BLaER1 treated with 17β-estradiol and CSF1 and Interleukin-3, amounts not matched to agents 10 nM and 100 nM (cell line): ENCODE results near the gene NAA50.

Experiments used
- H3K27ac ChIP-seq, 11 experiments: shearing (Covaris generic); formaldehyde crosslinking; 2 replicates each; pipeline ENCODE4 v1.8.1; 2022
- H3K27me3 ChIP-seq, 11 experiments: shearing (Covaris generic); formaldehyde crosslinking; 2 replicates each; pipeline ENCODE4 v1.8.1; 2022
- H3K36me3 ChIP-seq, 11 experiments: shearing (Covaris generic); formaldehyde crosslinking; 2 replicates each; pipeline ENCODE4 v1.8.1; 2022
- H3K4me1 ChIP-seq, 10 experiments: shearing (Covaris generic); formaldehyde crosslinking; 2 replicates each; pipeline ENCODE4 v1.8.1; 2022
- H3K4me2 ChIP-seq, 11 experiments: shearing (Covaris generic); formaldehyde crosslinking; 2 replicates each; pipeline ENCODE4 v1.8.1; 2022
- H3K4me3 ChIP-seq, 10 experiments: shearing (Covaris generic); formaldehyde crosslinking; 2 replicates each; pipeline ENCODE4 v1.8.1; 2022
- H3K9ac ChIP-seq, 11 experiments: shearing (Covaris generic); formaldehyde crosslinking; 2 replicates each; pipeline ENCODE4 v1.8.1; 2022
- H3K9me3 ChIP-seq, 11 experiments: shearing (Covaris generic); formaldehyde crosslinking; replicated peaks in 1 of 11; 2 replicates each; pipeline ENCODE4 v1.8.1; 2022
- H4K20me1 ChIP-seq, 11 experiments: shearing (Covaris generic); formaldehyde crosslinking; 2 replicates each; pipeline ENCODE4 v1.8.1; 2022
- Cebpa-rat ChIP-seq, 11 experiments: shearing (Covaris generic); IDR thresholded peaks; 2 replicates each; pipeline ENCODE4 v1.8.1; 2022

The NAA50 gene

GRCh38 chr3:113728661-113729060 is 17.4 kb downstream of the NAA50 start:
- H4K20me1 ChIP-seq, result peaks cover 60 to 100% (median 91%) of the 10 kb centered on the region in 11 experiments; a peak in 21 of 22 replicates

GRCh38 chr3:113721636-113722035 is 24.4 kb downstream of the NAA50 start:
- H3K9ac ChIP-seq, result peak overlapping the region in 2 of 11 experiments; percentile 0 to 33; a peak in 3 of 22 replicates
- peaks cover 4 to 54% (median 36%) of the 10 kb centered on the region in 11 experiments; a peak in 19 of 22 replicates for H4K20me1 ChIP-seq
- H3K27me3 ChIP-seq, result no peaks in the 10 kb centered on the region
- peak overlapping the region in 6 of 11 experiments; percentile 4 to 51 (median 42); a peak in 10 of 22 replicates for H3K4me2 ChIP-seq
- peaks cover 61 to 100% (median 92%) of the 10 kb centered on the region in 11 experiments for H3K36me3 ChIP-seq
- H3K4me3 ChIP-seq, result no peak overlapping the region
- H3K4me1 ChIP-seq, result peaks cover 0 to 23% (median 14%) of the 10 kb centered on the region in 10 experiments; a peak in 12 of 20 replicates
- TF ChIP-seq Cebpa-rat (IDR thresholded peaks at IDR 0.05), result no peak
- H3K27ac ChIP-seq, result peak overlapping the region in 8 of 11 experiments; percentile 27 to 71 (median 51); a peak in 14 of 22 replicates
- H3K9me3 ChIP-seq, result no peaks in the 10 kb centered on the region

More at GRCh38 chr3:113728661-113729060, 17.4 kb downstream of the NAA50 start:
- no peak overlapping the region for H3K27ac ChIP-seq
- H3K4me1 ChIP-seq, result no peaks in the 10 kb centered on the region
- H3K4me2 ChIP-seq, result no peak overlapping the region
- no peaks in the 10 kb centered on the region for H3K27me3 ChIP-seq
- no peaks in the 10 kb centered on the region for H3K9me3 ChIP-seq
- no peak overlapping the region for H3K9ac ChIP-seq
- no peak overlapping the region for H3K4me3 ChIP-seq
- no peak for TF ChIP-seq Cebpa-rat (IDR thresholded peaks at IDR 0.05)
- H3K36me3 ChIP-seq, result peaks cover 23 to 96% (median 72%) of the 10 kb centered on the region in 11 experiments; a peak in 21 of 22 replicates

- Histone ChIP-seq H3K27ac (no peak overlapping the region), H3K4me2 (no peak overlapping the region), H4K20me1 (peaks cover 4 to 35% (median 18%) of the 10 kb centered on the region in 11 experiments; a peak in 16 of 22 replicates), H3K4me1 (peaks cover 0 to 23% (median 14%) of the 10 kb centered on the region in 10 experiments; a peak in 12 of 20 replicates), H3K36me3 (peaks cover 60 to 99% (median 92%) of the 10 kb centered on the region in 11 experiments), H3K4me3 (no peak overlapping the region), H3K9ac (no peak overlapping the region), H3K27me3 (no peaks in the 10 kb centered on the region), H3K9me3 (no peaks in the 10 kb centered on the region)
- TF ChIP-seq Cebpa-rat (IDR thresholded peaks at IDR 0.05), result no peak
These were observed 26.3 kb downstream of the NAA50 start for GRCh38 chr3:113719758-113720157.

- no peak overlapping the region for H3K9ac ChIP-seq
- H3K4me2 ChIP-seq, result no peak overlapping the region
- H3K36me3 ChIP-seq, result peaks cover 56 to 94% (median 88%) of the 10 kb centered on the region in 11 experiments
- TF ChIP-seq Cebpa-rat (IDR thresholded peaks at IDR 0.05), result no peak
- peaks cover 0 to 23% (median 14%) of the 10 kb centered on the region in 10 experiments; a peak in 12 of 20 replicates for H3K4me1 ChIP-seq
- no peak overlapping the region for H3K4me3 ChIP-seq
- no peaks in the 10 kb centered on the region for H3K9me3 ChIP-seq
- no peaks in the 10 kb centered on the region for H3K27me3 ChIP-seq
- peaks cover 0 to 31% (median 14%) of the 10 kb centered on the region in 11 experiments; a peak in 13 of 22 replicates for H4K20me1 ChIP-seq
- no peak overlapping the region for H3K27ac ChIP-seq
These were observed 26.8 kb downstream of the NAA50 start for GRCh38 chr3:113719294-113719693.

- Histone ChIP-seq H3K36me3 (peaks cover 43 to 80% (median 73%) of the 10 kb centered on the region in 11 experiments), H4K20me1 (peaks cover 0 to 16% (median 5%) of the 10 kb centered on the region in 11 experiments; a peak in 8 of 22 replicates), H3K9me3 (no peaks in the 10 kb centered on the region), H3K4me3 (no peak overlapping the region), H3K27ac (no peak overlapping the region), H3K4me2 (no peak overlapping the region), H3K27me3 (no peaks in the 10 kb centered on the region), H3K9ac (no peak overlapping the region), H3K4me1 (peaks cover 0 to 20% (median 14%) of the 10 kb centered on the region in 10 experiments; a peak in 12 of 20 replicates)
- TF ChIP-seq Cebpa-rat (IDR thresholded peaks at IDR 0.05), result no peak
These were observed 28.2 kb downstream of the NAA50 start for GRCh38 chr3:113717818-113718217.

GRCh38 chr3:113717308-113717707 is 28.7 kb downstream of the NAA50 start:
- no peak overlapping the region for H3K9ac ChIP-seq
- no peak overlapping the region for H3K27ac ChIP-seq
- H3K4me2 ChIP-seq, result no peak overlapping the region
- TF ChIP-seq Cebpa-rat (IDR thresholded peaks at IDR 0.05), result no peak
- peaks cover 0 to 16% (median under 1%) of the 10 kb centered on the region in 11 experiments; a peak in 7 of 22 replicates for H4K20me1 ChIP-seq
- no peaks in the 10 kb centered on the region for H3K9me3 ChIP-seq
- H3K36me3 ChIP-seq, result peaks cover 43 to 75% (median 68%) of the 10 kb centered on the region in 11 experiments
- no peaks in the 10 kb centered on the region for H3K27me3 ChIP-seq
- H3K4me1 ChIP-seq, result peaks cover 0 to 17% (median 12%) of the 10 kb centered on the region in 10 experiments; a peak in 12 of 20 replicates
- H3K4me3 ChIP-seq, result no peak overlapping the region

GRCh38 chr3:113714702-113715101 is 31.3 kb downstream of the NAA50 start:
- H3K27ac ChIP-seq, result no peak overlapping the region
- TF ChIP-seq Cebpa-rat (IDR thresholded peaks at IDR 0.05), result no peak
- H3K36me3 ChIP-seq, result peaks cover 24 to 49% (median 43%) of the 10 kb centered on the region in 11 experiments
- H4K20me1 ChIP-seq, result peaks cover 0 to 5% (median 0%) of the 10 kb centered on the region in 11 experiments; a peak in 2 of 22 replicates
- H3K4me3 ChIP-seq, result no peak overlapping the region
- no peaks in the 10 kb centered on the region for H3K4me1 ChIP-seq
- no peaks in the 10 kb centered on the region for H3K9me3 ChIP-seq
- no peak overlapping the region for H3K9ac ChIP-seq
- no peak overlapping the region for H3K4me2 ChIP-seq
- no peaks in the 10 kb centered on the region for H3K27me3 ChIP-seq

- Histone ChIP-seq H3K4me1 (no peaks in the 10 kb centered on the region), H3K27me3 (no peaks in the 10 kb centered on the region), H3K4me3 (no peak overlapping the region), H3K4me2 (no peak overlapping the region), H3K27ac (no peak overlapping the region), H4K20me1 (no peaks in the 10 kb centered on the region; a peak in 1 of 22 replicates), H3K9me3 (peaks cover 0 to under 1% (median 0%) of the 10 kb centered on the region in 11 experiments; a peak in 1 of 22 replicates), H3K9ac (no peak overlapping the region), H3K36me3 (peaks cover 5 to 23% (median 18%) of the 10 kb centered on the region in 11 experiments; a peak in 18 of 22 replicates)
- no peak for TF ChIP-seq Cebpa-rat (IDR thresholded peaks at IDR 0.05)
These were observed 33.9 kb downstream of the NAA50 start for GRCh38 chr3:113712129-113712528.

- H4K20me1 ChIP-seq, result no peaks in the 10 kb centered on the region
- H3K27me3 ChIP-seq, result no peaks in the 10 kb centered on the region
- no peak for TF ChIP-seq Cebpa-rat (IDR thresholded peaks at IDR 0.05)
- H3K4me1 ChIP-seq, result no peaks in the 10 kb centered on the region
- no peak overlapping the region for H3K4me3 ChIP-seq
- H3K27ac ChIP-seq, result no peak overlapping the region
- H3K4me2 ChIP-seq, result no peak overlapping the region
- H3K9me3 ChIP-seq, result peaks cover 0 to 3% (median 0%) of the 10 kb centered on the region in 11 experiments; a peak in 1 of 22 replicates
- no peaks in the 10 kb centered on the region for H3K36me3 ChIP-seq
- no peak overlapping the region for H3K9ac ChIP-seq
These were observed 38.2 kb downstream of the NAA50 start for GRCh38 chr3:113707835-113708234.
